Gastroesophageal sphincter (tissue), 3 donors: ENCODE results near the gene IL21.

Source experiments
- CTCF ChIP-seq, 4 experiments: fragments of 200-600 bp in 2 of 4; fragments of 450-650 bp in 2 of 4; sonication (generic) in 1 of 4; IDR thresholded peaks; one replicate each; pipeline ENCODE4 v1.5.1; 2017 to 2019; ENCODE audit warnings: antibody characterized with exemption in 4 of 4, mild to moderate bottlenecking in 2 of 4, moderate library complexity in 2 of 4
- EP300 ChIP-seq: sonication (generic); formaldehyde crosslinking; IDR thresholded peaks from one replicate; pipeline ENCODE4 v1.6.1; 2017; ENCODE audit warnings: antibody characterized with exemption, mild to moderate bottlenecking
- POLR2A ChIP-seq, 2 donors: fragments of 450-650 bp; IDR thresholded peaks; one replicate each; pipeline ENCODE4 v1.6.1; 2017; ENCODE audit warnings: antibody characterized with exemption in 2 of 2, mild to moderate bottlenecking in 2 of 2, moderate library complexity in 1 of 2
- POLR2AphosphoS5 ChIP-seq: sonication (generic); formaldehyde crosslinking; IDR thresholded peaks from one replicate; pipeline ENCODE4 v1.6.1; 2017; ENCODE audit warnings: antibody characterized with exemption

DNA sequence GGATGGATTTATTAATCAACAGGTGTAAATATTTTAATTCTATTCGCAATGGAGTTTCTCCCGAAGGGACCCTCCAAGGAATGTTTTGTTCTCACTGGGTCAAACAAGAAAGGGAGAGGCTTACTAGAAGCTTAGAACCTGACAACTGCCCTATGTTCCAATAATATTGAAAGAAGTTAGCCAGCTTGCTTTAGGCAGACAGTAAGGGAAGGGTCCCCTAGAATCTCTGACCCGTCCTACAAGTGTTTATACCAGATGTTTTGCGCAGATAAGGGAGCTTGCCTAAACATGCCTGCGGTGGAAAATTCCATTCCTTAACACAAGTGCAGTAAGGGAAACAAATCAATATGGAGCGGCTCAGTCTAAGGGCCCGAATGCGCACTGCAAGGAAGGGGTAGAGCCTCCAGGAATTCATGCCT, 17.7 kb downstream of the IL21 start:
- TF ChIP-seq CTCF (IDR thresholded peaks at IDR 0.05), result no peak
- TF ChIP-seq POLR2AphosphoS5, result no peak
- TF ChIP-seq POLR2A (IDR thresholded peaks at IDR 0.05), result no peak
- no peak for TF ChIP-seq EP300
